Activated CD4-positive, alpha-beta T cell treated with anti-CD3 and anti-CD28 coated beads, Interleukin-2, Interleukin-4, amounts not matched to agents 100 ng/mL and 50 ng/mL, durations not matched to agents 16 hours and 8 hours (primary cell): ENCODE results near the gene FCER1G.
"Not testable (repeated sequence)": the region's sequence is repeated elsewhere in the genome, so short reads cannot be mapped to it uniquely, and the experiment has no call there.

ENCODE experiments used
- DNase-seq: peaks from one replicate; pipeline ENCODE4 v3.0.0-alpha.2; 2020; ENCODE audit warnings: low spot score

The FCER1G gene

GRCh38 chr1:161207173-161207572, 7.9 kb upstream of the FCER1G start:
- DNase-seq: no peak

GRCh38 chr1:161209790-161210409, 5.2 kb upstream of the FCER1G start:
- peak; percentile 67 for DNase-seq

DNA sequence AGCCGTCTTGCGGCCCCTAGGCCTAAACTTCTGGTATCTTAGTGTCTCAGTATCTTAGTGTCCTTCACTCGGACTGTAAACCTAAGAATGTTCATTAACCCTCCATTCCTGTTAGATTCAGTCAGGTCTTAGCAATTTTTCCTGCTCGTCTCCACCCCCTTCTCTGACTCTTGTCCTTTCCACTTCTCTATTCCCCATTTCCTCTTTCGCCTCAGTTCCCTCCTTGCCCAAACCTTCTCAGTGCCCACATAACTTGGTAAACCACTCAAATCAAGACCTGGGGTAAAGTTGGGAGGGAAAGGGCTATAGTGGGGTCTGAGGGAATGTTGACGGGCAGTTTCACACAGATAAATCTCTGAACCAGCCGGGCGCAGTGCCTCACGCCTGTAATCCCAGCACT, 726 bp upstream of the FCER1G start:
- DNase-seq: no peak

DNA sequence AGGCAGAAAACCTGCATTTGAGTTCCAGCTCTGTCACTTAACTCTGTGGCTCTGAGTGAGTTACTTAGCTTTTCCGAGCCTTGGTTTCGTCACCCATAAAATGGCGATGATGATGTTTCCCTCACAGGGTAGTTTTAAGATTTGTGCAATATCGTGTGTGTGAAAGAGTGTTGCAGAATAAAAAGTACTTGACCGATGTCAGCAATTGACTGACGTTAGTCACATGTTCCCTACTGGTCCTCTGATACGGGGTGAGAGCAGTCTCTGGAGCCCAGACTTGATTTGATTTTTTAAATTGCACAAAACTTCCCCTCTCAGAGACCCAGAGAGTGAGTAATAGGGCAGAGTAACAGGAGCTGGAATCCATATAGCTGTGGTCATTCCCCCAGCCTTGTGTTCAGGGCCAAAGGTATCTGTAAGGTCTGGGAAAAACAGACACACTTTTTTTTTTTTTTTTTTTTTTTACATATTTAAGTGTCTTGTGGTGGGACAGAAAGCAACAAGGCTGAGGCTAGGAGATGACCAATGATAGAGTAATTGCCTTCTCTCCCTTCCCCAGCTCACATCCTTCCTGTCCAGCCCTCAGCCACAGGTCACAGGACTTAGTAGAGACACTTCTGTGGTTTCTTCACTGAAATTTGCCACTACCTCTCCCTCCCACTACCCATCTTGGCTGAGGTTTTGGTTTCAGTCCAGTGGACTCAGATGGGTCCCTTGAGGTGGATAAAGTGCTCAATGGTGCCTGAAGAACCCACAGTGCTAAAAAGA, 2.0 kb downstream of the FCER1G start:
- peak; percentile 24 for DNase-seq

- DNase-seq: no peak
Observed at GRCh38 chr1:161217831-161218230, 2.7 kb downstream of the FCER1G start.

DNA sequence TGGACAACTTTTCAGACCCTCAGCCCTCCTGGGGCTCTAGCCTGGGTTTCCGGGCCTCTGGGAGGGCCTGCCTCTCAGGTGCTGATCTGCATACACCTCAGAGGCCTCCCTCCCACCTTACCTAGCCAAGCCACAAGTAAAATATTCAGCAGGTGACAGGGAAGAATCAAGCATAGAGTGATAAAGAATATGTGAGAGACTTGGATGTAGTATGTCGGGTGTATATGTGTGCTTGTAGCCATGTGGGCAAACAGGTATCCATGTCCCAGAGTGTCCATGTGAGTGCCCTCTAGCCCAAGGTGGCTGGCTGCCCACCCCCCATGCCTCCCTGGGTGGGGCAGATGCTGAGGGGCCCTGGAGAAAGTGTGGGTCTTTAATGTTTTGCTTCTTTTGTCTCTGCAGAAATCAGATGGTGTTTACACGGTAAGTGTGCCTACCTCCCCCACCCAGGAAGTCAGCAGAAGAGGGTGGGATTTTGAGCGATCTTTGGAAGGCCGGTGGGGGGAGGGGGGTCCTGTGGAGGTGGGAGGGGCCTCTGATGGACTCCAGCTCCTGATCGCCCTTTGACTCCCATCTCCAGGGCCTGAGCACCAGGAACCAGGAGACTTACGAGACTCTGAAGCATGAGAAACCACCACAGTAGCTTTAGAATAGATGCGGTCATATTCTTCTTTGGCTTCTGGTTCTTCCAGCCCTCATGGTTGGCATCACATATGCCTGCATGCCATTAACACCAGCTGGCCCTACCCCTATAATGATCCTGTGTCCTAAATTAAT, 3.4 kb downstream of the FCER1G start:
- DNase-seq: no peak

DNA sequence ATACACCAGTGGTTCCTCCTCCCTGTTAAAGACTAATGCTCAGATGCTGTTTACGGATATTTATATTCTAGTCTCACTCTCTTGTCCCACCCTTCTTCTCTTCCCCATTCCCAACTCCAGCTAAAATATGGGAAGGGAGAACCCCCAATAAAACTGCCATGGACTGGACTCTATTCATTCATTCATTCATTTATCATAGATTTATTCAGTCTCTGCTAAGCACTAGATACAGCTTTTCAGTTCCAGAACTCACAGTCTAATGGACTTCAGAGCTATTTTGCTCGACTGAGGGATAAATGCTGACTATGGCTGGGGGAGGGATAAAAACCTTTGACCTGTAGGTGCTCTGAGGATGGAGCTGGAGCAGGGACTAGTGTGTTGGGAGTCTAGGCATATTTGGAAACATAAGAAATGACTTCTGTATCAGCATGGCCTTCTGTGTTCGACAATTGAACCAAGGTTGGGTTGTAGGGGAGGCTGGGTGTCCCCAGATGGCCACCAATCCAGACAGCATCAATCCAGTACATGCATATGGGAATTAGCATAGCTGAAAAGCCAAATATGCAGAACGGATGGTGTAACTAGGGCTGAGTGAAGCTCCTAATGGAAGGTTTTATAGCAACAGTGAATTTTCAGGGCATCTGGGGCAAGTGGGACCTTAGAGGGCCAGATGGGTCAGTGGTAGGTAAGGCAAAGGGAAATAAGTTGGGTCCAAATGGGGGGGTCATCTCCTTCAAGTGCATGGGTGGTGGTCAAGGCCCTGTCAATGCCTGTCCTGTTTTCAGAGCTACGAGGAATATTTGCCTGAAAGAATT, 4.2 kb downstream of the FCER1G start:
- no peak for DNase-seq

DNA sequence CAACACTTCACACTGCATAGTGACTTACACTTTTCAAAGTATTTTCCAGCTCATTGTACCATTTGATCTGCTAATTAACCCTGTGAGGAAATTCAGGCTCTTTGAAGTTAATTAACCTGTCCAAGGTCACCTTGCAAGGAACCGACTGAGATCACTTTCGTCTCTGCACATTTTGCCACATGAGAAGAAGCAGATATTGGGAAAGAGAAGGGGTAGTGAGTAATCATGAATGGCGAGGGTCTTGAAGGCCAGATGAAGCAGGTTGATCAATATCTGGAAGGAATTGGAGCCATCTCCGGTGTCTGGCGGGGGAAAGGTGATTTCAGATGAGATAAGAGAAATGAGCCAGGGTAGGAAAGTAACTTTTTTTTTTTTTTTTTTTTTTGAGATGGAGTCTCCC, 4.9 kb downstream of the FCER1G start:
- DNase-seq: no peak

DNA sequence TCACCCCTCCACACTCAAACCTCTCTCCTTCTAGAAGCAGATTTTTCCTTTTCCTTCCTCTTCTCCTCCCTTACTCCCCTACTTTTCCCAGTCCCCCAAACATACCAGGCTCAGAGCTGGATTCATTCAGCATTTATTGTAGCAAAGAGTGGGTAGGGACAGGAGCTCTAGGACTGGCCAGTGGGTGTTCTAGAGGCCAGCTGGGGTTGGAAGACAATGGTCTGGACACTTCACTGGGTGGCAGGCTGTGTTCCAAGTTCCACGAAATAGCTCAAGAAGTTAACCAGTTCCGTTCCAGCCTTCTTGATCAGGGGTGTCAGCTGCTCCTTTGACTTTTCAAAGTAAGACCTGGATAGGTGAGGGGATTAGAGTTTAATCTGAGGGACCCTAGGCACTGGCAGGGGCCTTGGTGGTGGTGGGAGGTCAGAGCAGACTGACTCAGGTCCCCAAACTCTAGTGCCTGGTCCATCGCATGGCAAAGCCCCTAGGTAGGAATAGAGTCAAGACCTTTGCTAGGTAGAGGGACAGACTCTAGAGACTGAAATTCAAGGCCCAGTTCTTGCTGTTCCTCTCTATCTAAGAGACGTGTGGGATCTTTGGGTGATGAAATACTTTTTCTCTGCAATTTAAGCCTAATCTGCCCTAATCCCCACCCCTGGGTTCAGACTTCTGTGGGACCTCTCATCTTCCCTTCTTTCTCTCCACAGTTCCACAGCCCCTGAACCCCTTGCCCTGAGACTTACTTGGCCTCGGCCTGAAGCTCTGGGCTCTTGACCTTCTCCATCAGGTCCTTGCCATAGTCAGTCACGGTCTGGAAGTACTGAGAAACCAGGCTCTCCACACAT, 7.3 kb downstream of the FCER1G start:
- DNase-seq: no peak

- DNase-seq: no peak
Observed at GRCh38 chr1:161223805-161224694, 9.0 kb downstream of the FCER1G start.

DNA sequence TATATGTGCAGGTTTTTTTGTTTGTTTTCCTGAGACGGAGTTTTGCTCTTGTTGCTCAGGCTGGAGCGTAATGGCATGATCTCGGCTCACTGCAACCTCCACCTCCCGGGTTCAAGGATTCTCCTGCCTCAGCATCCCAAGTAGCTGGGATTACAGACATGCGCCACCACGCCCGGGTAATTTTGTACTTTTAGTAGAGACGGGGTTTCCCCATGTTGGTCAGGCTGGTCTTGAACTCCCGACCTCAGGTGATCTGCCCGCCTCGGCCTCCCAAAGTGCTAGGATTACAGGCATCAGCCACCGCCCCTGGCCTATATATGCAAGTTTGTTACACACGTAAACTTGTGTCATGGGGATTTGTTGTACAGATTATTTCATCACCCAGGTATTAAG, 9.6 kb downstream of the FCER1G start:
- not testable (repeated sequence) for DNase-seq

GRCh38 chr1:161225178-161225533, 10.1 kb downstream of the FCER1G start:
- no peak for DNase-seq

DNA sequence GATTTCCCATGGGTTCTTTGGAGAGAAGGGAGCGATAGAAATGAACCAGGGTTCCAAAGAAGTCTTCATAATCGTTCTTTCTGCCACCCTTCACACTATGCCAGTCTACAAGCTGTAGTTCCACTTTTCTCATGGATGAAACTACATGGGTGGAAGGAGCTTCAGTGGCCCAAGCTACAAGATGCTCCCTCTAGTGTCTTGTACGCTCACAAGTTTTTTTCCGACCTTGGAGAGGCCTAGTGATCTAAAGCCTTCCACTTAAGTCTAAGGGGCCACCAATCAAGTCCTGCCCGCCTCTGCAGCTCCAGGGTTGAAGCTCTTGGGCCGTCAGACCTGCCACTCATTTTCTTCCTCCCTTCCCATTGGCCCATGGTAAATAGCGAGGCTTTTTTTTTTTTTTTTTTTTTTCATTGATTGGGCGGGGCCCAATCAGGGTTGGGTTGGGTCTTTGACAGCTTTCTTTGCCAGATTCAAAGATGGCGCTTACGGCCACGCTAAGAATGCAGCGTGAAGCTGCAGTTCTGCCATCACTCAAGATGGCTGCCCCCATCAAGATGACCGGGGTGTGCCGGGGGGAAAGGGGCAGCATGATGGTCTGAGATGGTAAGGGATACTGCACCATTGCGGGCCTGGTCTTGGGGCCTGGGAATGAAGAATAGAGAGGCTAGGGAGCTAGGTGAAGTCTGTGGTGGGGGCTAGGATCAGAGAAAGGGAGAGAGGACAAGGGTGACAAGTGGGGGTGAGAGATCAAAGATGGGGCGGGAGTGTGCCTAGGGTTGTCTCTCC, 10.6 kb downstream of the FCER1G start, which contains the start of gene TOMM40L:
Gene TOMM40L (plus strand): TSS at position 527 of the 786 bp plus-strand sequence. CDS start 430 bp downstream, outside the sequence.
- peak; percentile 96 for DNase-seq

GRCh38 chr1:161226320-161226711, 11.2 kb downstream of the FCER1G start:
- DNase-seq: no peak

- DNase-seq: no peak
Observed at GRCh38 chr1:161226759-161227158, 11.7 kb downstream of the FCER1G start.

GRCh38 chr1:161227196-161227871, 12.2 kb downstream of the FCER1G start:
- DNase-seq: peak; percentile 89

- no peak for DNase-seq
Observed at GRCh38 chr1:161228032-161228431, 12.9 kb downstream of the FCER1G start.

DNA sequence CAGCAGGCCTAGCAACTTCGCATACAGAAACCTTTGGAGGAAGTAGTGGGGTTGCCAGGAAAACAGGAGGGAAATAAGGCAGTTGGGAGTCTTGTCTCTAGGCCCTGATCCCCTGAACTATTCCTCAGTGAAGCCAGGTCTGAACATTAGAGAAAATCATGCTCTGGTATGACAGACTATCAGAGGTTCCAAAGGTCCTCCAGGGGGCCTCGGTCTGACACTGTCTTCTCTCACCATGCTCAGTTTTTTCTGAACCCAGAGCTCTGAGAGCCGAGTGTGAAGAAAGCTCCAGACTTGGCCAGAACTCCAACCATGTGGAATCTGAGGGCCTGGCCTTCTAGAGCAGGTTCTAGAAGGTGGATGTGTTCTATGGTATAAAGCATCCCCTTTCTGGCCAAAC, 14.8 kb downstream of the FCER1G start:
- no peak for DNase-seq

GRCh38 chr1:161230762-161231161, 15.7 kb downstream of the FCER1G start:
- DNase-seq: no peak
